Measurements from ENCODE around the gene NIPBL. TPM values are rescaled to one million over a fixed set of nuclear protein-coding genes. Genes with fewer than 3 reads are reported as not detected.

The NIPBL gene, protein sequence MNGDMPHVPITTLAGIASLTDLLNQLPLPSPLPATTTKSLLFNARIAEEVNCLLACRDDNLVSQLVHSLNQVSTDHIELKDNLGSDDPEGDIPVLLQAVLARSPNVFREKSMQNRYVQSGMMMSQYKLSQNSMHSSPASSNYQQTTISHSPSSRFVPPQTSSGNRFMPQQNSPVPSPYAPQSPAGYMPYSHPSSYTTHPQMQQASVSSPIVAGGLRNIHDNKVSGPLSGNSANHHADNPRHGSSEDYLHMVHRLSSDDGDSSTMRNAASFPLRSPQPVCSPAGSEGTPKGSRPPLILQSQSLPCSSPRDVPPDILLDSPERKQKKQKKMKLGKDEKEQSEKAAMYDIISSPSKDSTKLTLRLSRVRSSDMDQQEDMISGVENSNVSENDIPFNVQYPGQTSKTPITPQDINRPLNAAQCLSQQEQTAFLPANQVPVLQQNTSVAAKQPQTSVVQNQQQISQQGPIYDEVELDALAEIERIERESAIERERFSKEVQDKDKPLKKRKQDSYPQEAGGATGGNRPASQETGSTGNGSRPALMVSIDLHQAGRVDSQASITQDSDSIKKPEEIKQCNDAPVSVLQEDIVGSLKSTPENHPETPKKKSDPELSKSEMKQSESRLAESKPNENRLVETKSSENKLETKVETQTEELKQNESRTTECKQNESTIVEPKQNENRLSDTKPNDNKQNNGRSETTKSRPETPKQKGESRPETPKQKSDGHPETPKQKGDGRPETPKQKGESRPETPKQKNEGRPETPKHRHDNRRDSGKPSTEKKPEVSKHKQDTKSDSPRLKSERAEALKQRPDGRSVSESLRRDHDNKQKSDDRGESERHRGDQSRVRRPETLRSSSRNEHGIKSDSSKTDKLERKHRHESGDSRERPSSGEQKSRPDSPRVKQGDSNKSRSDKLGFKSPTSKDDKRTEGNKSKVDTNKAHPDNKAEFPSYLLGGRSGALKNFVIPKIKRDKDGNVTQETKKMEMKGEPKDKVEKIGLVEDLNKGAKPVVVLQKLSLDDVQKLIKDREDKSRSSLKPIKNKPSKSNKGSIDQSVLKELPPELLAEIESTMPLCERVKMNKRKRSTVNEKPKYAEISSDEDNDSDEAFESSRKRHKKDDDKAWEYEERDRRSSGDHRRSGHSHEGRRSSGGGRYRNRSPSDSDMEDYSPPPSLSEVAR (N-terminal part only)
- polyA plus RNA-seq: 10 to 100 TPM; 10.8 to 37.5 (median 14.6) TPM
- long read RNA-seq, donor 1, partial matches to known transcripts: 7 of 7 reads
- long read RNA-seq, donor 1, other reads (novel, unspliced or antisense): 0 of 7 reads
- long read RNA-seq, donor 2, partial matches to known transcripts: 0 of 1 reads
- long read RNA-seq, donor 2, other reads (novel, unspliced or antisense): 0 of 1 reads
- long read RNA-seq, donor 3, partial matches to known transcripts: 0 of 1 reads
- long read RNA-seq, donor 3, other reads (novel, unspliced or antisense): 0 of 1 reads
- long read RNA-seq, donor 4: 0 reads
- long read RNA-seq, donor 5: 0 reads
- long read RNA-seq, donor 6, partial matches to known transcripts: 16 of 16 reads
- long read RNA-seq, donor 6, other reads (novel, unspliced or antisense): 0 of 16 reads
- long read RNA-seq, donor 7: 0 reads
- long read RNA-seq, donor 8: 0 reads
- long read RNA-seq, donor 9: 0 reads
- long read RNA-seq, donor 10: 0 reads

- Histone ChIP-seq H3K4me3 (ENCODE audit: low read depth in 1 of 3, low read length in 3 of 3) (peak within 1 kb of the TSS; percentile 73 to 98 (median 91)), H3K36me3 (ENCODE audit: control insufficient read depth in 3 of 3, insufficient read depth in 2 of 3, low read depth in 1 of 3, low read length in 3 of 3) (no peaks in the 10 kb centered on the region), H3K9me3 (ENCODE audit: control insufficient read depth in 2 of 2, insufficient read depth in 1 of 2, low read depth in 1 of 2, low read length in 1 of 2) (no peaks in the 10 kb centered on the region), H3K27ac (ENCODE audit: low read depth in 1 of 3, low read length in 2 of 3) (peak within 1 kb of the TSS; percentile 96 to 98 (median 97)), H3K4me1 (ENCODE audit: control insufficient read depth in 3 of 3, insufficient read depth in 2 of 3, low read depth in 1 of 3, low read length in 2 of 3) (peaks cover 0 to 12% (median 4%) of the 10 kb centered on the region in 3 donors), H3K27me3 (ENCODE audit: control insufficient read depth in 3 of 3, insufficient read depth in 3 of 3, low read length in 3 of 3) (no peaks in the 10 kb centered on the region)
- peak; percentile 94 for DNase-seq
- WGBS, 3 donors: 0 to 1% (median 1%) methylated on average over 61 to 72 of the region's 73 CpGs
- FAIRE-seq: no peak
Observed at GRCh38 chr5:36876299-36876964, at the start of gene NIPBL. Gene NIPBL, plus strand, starts transcription at chr5:36876769. Its CDS starts 76,928 bp downstream, at chr5:36953697.

- H3K36me3 ChIP-seq (ENCODE audit: control insufficient read depth in 3 of 3, insufficient read depth in 2 of 3, low read depth in 1 of 3, low read length in 3 of 3): no peaks in the 10 kb centered on the region
- WGBS, 3 donors: 78 to 84% (median 78%) methylated on average over 2 of the region's 2 CpGs
- H3K27me3 ChIP-seq (ENCODE audit: control insufficient read depth in 3 of 3, insufficient read depth in 3 of 3, low read length in 3 of 3): no peaks in the 10 kb centered on the region
- no peaks in the 10 kb centered on the region for H3K4me1 ChIP-seq (ENCODE audit: control insufficient read depth in 3 of 3, insufficient read depth in 2 of 3, low read depth in 1 of 3, low read length in 2 of 3)
- H3K4me3 ChIP-seq (ENCODE audit: low read depth in 1 of 3, low read length in 3 of 3): no peak overlapping the region
- DNase-seq: no peak
- no peaks in the 10 kb centered on the region for H3K9me3 ChIP-seq (ENCODE audit: control insufficient read depth in 2 of 2, insufficient read depth in 1 of 2, low read depth in 1 of 2, low read length in 1 of 2)
- H3K27ac ChIP-seq (ENCODE audit: low read depth in 1 of 3, low read length in 2 of 3): no peak overlapping the region
- no peak for FAIRE-seq
Observed at GRCh38 chr5:36832274-36832673, 44.3 kb upstream of the NIPBL start.

DNA sequence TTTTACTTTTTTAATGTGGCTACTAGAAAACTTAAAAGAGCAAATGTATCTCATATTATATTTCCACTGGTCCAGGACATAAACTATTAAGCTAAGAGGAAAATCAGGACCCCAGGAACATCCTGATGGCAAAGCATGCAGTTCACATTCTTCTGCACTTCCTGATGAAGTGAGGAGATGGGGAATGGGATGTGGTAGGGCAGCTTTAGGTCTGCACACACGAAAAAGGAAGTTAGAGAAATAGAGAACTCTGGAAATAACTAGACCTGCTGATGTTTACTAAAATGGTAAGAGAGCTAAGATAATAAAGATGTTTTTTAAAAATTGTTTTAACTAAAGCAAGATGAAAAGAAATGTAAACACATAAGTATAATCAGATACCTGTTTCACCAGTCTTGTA is 39.7 kb upstream of the NIPBL start:
- Histone ChIP-seq H3K4me3 (ENCODE audit: low read depth in 1 of 3, low read length in 3 of 3) (no peak overlapping the region), H3K27me3 (ENCODE audit: control insufficient read depth in 3 of 3, insufficient read depth in 3 of 3, low read length in 3 of 3) (no peaks in the 10 kb centered on the region), H3K9me3 (ENCODE audit: control insufficient read depth in 2 of 2, insufficient read depth in 1 of 2, low read depth in 1 of 2, low read length in 1 of 2) (no peaks in the 10 kb centered on the region), H3K36me3 (ENCODE audit: control insufficient read depth in 3 of 3, insufficient read depth in 2 of 3, low read depth in 1 of 3, low read length in 3 of 3) (no peaks in the 10 kb centered on the region), H3K4me1 (ENCODE audit: control insufficient read depth in 3 of 3, insufficient read depth in 2 of 3, low read depth in 1 of 3, low read length in 2 of 3) (no peaks in the 10 kb centered on the region), H3K27ac (ENCODE audit: low read depth in 1 of 3, low read length in 2 of 3) (no peak overlapping the region)
- FAIRE-seq (no peak), DNase-seq (no peak)
- 60 to 79% (median 69%) methylated on average over 1 of the region's 1 CpG for WGBS, 3 donors

DNA sequence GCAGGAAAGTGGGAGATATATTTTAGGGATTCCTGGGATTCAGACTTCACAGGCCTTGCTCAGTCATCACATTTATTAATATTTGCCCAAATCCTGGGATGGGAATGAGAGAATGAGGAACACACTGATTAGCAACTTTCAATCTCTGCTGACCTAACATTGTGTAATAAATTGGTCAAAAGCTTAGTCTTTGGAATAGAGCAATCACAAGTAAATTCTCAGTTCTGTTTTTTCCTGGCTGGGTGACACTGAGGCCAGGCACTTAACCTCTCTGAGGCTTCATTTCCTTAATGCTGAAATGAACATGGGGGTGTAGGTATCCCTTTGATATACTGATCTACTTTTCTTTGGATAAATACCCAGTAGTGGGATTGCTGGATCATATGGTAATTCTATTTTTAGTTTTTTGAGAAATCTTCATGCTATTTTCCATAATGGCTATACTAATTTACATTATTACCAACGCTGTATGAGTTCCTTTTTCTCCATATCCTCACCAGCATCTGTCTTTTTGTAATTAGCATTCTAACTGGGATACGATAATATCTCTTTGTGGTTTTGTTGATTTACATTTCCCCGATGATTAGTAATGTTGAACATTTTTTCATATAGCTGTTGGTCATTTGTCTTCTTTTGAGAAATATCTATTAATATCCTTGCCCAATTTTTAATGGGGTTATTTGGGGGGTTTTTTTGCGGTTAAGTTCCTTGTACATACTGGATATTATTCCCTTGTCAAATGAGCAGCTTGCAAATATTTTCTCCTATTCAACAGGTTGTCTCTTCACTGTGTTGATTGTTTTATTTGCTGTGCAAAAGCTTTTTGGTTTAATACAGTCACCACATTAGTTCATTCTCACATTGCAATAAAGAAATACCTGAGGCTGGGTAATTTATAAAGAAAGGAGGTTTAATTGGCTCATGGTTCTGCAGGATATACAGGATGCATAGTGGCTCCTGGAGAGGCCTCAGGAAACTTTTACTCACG is 36.8 kb upstream of the NIPBL start:
- peaks cover 0 to 1% (median 0%) of the 10 kb centered on the region in 3 donors for H3K27me3 ChIP-seq (ENCODE audit: control insufficient read depth in 3 of 3, insufficient read depth in 3 of 3, low read length in 3 of 3)
- DNase-seq (no peak), FAIRE-seq (no peak)
- H3K9me3 ChIP-seq (ENCODE audit: control insufficient read depth in 2 of 2, insufficient read depth in 1 of 2, low read depth in 1 of 2, low read length in 1 of 2): no peaks in the 10 kb centered on the region
- no peaks in the 10 kb centered on the region for H3K4me1 ChIP-seq (ENCODE audit: control insufficient read depth in 3 of 3, insufficient read depth in 2 of 3, low read depth in 1 of 3, low read length in 2 of 3)
- H3K36me3 ChIP-seq (ENCODE audit: control insufficient read depth in 3 of 3, insufficient read depth in 2 of 3, low read depth in 1 of 3, low read length in 3 of 3): no peaks in the 10 kb centered on the region
- H3K4me3 ChIP-seq (ENCODE audit: low read depth in 1 of 3, low read length in 3 of 3): no peak overlapping the region
- no peak overlapping the region for H3K27ac ChIP-seq (ENCODE audit: low read depth in 1 of 3, low read length in 2 of 3)
- WGBS, 3 donors: 74 to 87% (median 82%) methylated on average over 5 of the region's 5 CpGs

GRCh38 chr5:36841677-36842076 is 34.9 kb upstream of the NIPBL start:
- Histone ChIP-seq H3K27me3 (ENCODE audit: control insufficient read depth in 3 of 3, insufficient read depth in 3 of 3, low read length in 3 of 3) (peaks cover 0 to 1% (median 0%) of the 10 kb centered on the region in 3 donors), H3K36me3 (ENCODE audit: control insufficient read depth in 3 of 3, insufficient read depth in 2 of 3, low read depth in 1 of 3, low read length in 3 of 3) (no peaks in the 10 kb centered on the region), H3K4me1 (ENCODE audit: control insufficient read depth in 3 of 3, insufficient read depth in 2 of 3, low read depth in 1 of 3, low read length in 2 of 3) (no peaks in the 10 kb centered on the region), H3K9me3 (ENCODE audit: control insufficient read depth in 2 of 2, insufficient read depth in 1 of 2, low read depth in 1 of 2, low read length in 1 of 2) (no peaks in the 10 kb centered on the region), H3K4me3 (ENCODE audit: low read depth in 1 of 3, low read length in 3 of 3) (no peak overlapping the region), H3K27ac (ENCODE audit: low read depth in 1 of 3, low read length in 2 of 3) (no peak overlapping the region)
- no peak for DNase-seq
- FAIRE-seq: no peak
- 47 to 63% (median 56%) methylated on average over 1 of the region's 1 CpG for WGBS, 3 donors

DNA sequence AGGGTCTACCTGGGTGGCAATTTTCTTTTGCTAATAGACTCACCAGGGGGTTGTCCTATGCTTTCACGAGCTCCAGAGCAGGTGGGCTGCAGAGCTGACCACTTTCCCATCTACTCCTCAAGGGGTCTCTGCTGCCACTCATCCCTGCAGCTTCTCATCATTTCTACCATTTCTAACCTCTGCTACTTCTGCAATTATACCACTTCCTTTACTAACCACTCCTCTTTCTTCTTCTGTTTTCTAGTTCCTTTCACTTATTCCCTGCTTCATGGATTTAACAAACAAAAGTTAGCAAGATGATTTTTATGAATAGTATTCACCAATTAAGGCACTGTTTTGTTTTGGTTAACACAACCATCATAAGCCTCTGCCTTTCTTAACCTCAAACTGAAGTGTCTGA is 34.5 kb upstream of the NIPBL start:
- 29 to 42% (median 31%) methylated on average over 1 of the region's 1 CpG for WGBS, 3 donors
- Histone ChIP-seq H3K9me3 (ENCODE audit: control insufficient read depth in 2 of 2, insufficient read depth in 1 of 2, low read depth in 1 of 2, low read length in 1 of 2) (no peaks in the 10 kb centered on the region), H3K4me3 (ENCODE audit: low read depth in 1 of 3, low read length in 3 of 3) (no peak overlapping the region), H3K4me1 (ENCODE audit: control insufficient read depth in 3 of 3, insufficient read depth in 2 of 3, low read depth in 1 of 3, low read length in 2 of 3) (no peaks in the 10 kb centered on the region), H3K27me3 (ENCODE audit: control insufficient read depth in 3 of 3, insufficient read depth in 3 of 3, low read length in 3 of 3) (peaks cover 0 to 1% (median 0%) of the 10 kb centered on the region in 3 donors), H3K27ac (ENCODE audit: low read depth in 1 of 3, low read length in 2 of 3) (no peak overlapping the region), H3K36me3 (ENCODE audit: control insufficient read depth in 3 of 3, insufficient read depth in 2 of 3, low read depth in 1 of 3, low read length in 3 of 3) (no peaks in the 10 kb centered on the region)
- FAIRE-seq (no peak), DNase-seq (no peak)

- H3K27ac ChIP-seq (ENCODE audit: low read depth in 1 of 3, low read length in 2 of 3): no peak overlapping the region
- DNase-seq (no peak), FAIRE-seq (no peak)
- no peaks in the 10 kb centered on the region for H3K36me3 ChIP-seq (ENCODE audit: control insufficient read depth in 3 of 3, insufficient read depth in 2 of 3, low read depth in 1 of 3, low read length in 3 of 3)
- WGBS, 3 donors: 59 to 64% (median 62%) methylated on average over 5 of the region's 5 CpGs
- no peak overlapping the region for H3K4me3 ChIP-seq (ENCODE audit: low read depth in 1 of 3, low read length in 3 of 3)
- peaks cover 0 to 1% (median 0%) of the 10 kb centered on the region in 3 donors for H3K27me3 ChIP-seq (ENCODE audit: control insufficient read depth in 3 of 3, insufficient read depth in 3 of 3, low read length in 3 of 3)
- no peaks in the 10 kb centered on the region for H3K9me3 ChIP-seq (ENCODE audit: control insufficient read depth in 2 of 2, insufficient read depth in 1 of 2, low read depth in 1 of 2, low read length in 1 of 2)
- no peaks in the 10 kb centered on the region for H3K4me1 ChIP-seq (ENCODE audit: control insufficient read depth in 3 of 3, insufficient read depth in 2 of 3, low read depth in 1 of 3, low read length in 2 of 3)
Observed at GRCh38 chr5:36844305-36844704, 32.3 kb upstream of the NIPBL start.
